K562 (cell line): ENCODE measurements around the gene C1orf167. TPM values are rescaled to one million over a fixed set of nuclear protein-coding genes. Genes with fewer than 3 reads are reported as not detected.
A peak's percentile ranks its signal among the peaks of the same experiment; 100 is the strongest.

Source experiments
- ATF3 ChIP-seq, 2 experiments: fragments of 450-650 bp in 1 of 2; sonication (generic) in 1 of 2; formaldehyde crosslinking in 1 of 2; IDR thresholded peaks in 1 of 2; conservative IDR thresholded peaks in 1 of 2; 2 replicates each; pipeline versions ENCODE4 v1.6.1 to v1.8.1; 2016 to 2023; ENCODE audit warnings: mild to moderate bottlenecking in 2 of 2, moderate library complexity in 2 of 2, inconsistent platforms in 1 of 2, missing genetic modification reagents in 1 of 2
- CBX3 ChIP-seq, 2 experiments: IDR thresholded peaks; 1 replicate in 1 of 2; 2 replicates in 1 of 2; pipeline ENCODE4 v1.6.1; 2012; ENCODE audit warnings: inconsistent platforms in 2 of 2, low read length in 2 of 2, borderline replicate concordance in 1 of 2, control low read depth in 1 of 2
- CREB3L1 ChIP-seq: fragments of 450-650 bp; IDR thresholded peaks from 2 replicates; pipeline ENCODE4 v1.6.1; 2014; ENCODE audit warnings: low read depth, mild to moderate bottlenecking, moderate library complexity, borderline replicate concordance
- ETS1 ChIP-seq: conservative IDR thresholded peaks from 2 replicates; pipeline ENCODE4 v1.6.1; 2011; ENCODE audit warnings: low read depth, mild to moderate bottlenecking, low read length; ENCODE audit not compliant: control insufficient read depth
- FUS ChIP-seq: fragments of 200-400 bp; formaldehyde crosslinking; optimal IDR thresholded peaks from 2 replicates; pipeline ENCODE3; 2017; ENCODE audit warnings: low read depth, low read length
- LCOR ChIP-seq: sonication (generic); formaldehyde crosslinking; IDR thresholded peaks from 2 replicates; pipeline ENCODE4 v1.8.0; 2022; ENCODE audit warnings: mild to moderate bottlenecking, missing genetic modification reagents
- NCOA6 ChIP-seq: fragments of 450-650 bp; IDR thresholded peaks from 2 replicates; pipeline ENCODE4 v1.6.1; 2017; ENCODE audit warnings: mild to moderate bottlenecking
- NR2C2 ChIP-seq, 2 experiments: fragments of 200-800 bp in 1 of 2; sonication (Bioruptor generic) in 1 of 2; sonication (generic) in 1 of 2; formaldehyde crosslinking in 1 of 2; IDR thresholded peaks; 2 replicates each; pipeline versions ENCODE4 v1.6.1 to v1.8.0; 2016 to 2022; ENCODE audit warnings: mild to moderate bottlenecking in 1 of 2, missing compliant biosample characterization in 1 of 2, missing genetic modification characterization in 1 of 2, missing genetic modification reagents in 1 of 2
- NR4A1 ChIP-seq, 2 experiments: fragments of 250-450 bp in 1 of 2; fragments of 450-650 bp in 1 of 2; sonication (Bioruptor Pico) in 1 of 2; IDR thresholded peaks; 2 replicates each; pipeline versions ENCODE4 v1.4.0 to v1.6.1; 2016 to 2020; ENCODE audit warnings: mild to moderate bottlenecking in 2 of 2, missing compliant biosample characterization in 1 of 2, missing genetic modification characterization in 1 of 2, moderate library complexity in 1 of 2
- RBM17 ChIP-seq: fragments of 200-400 bp; formaldehyde crosslinking; IDR thresholded peaks from 2 replicates; pipeline ENCODE4 v1.6.1; 2017; ENCODE audit warnings: low read depth, mild to moderate bottlenecking, low read length, borderline replicate concordance
- SRSF7 ChIP-seq: fragments of 200-400 bp; formaldehyde crosslinking; optimal IDR thresholded peaks from 2 replicates; pipeline ENCODE3; 2017; ENCODE audit warnings: mild to moderate bottlenecking, low read depth, low read length
- ZNF212 ChIP-seq: fragments of 450-650 bp; formaldehyde crosslinking; IDR thresholded peaks from 2 replicates; pipeline ENCODE4 v1.4.0; 2020; ENCODE audit warnings: mild to moderate bottlenecking
- ZNF436 ChIP-seq: fragments of 250-450, 450-650 bp; sonication (Bioruptor Pico); formaldehyde crosslinking; IDR thresholded peaks from 2 replicates; pipeline ENCODE4 v1.7.0; 2020; ENCODE audit warnings: mild to moderate bottlenecking
- ZNF609 ChIP-seq: sonication (generic); formaldehyde crosslinking; IDR thresholded peaks from 2 replicates; pipeline ENCODE4 v1.8.1; 2023; ENCODE audit warnings: missing genetic modification reagents, mild to moderate bottlenecking, borderline replicate concordance
- ZNF764 ChIP-seq: fragments of 250-450 bp; sonication (Bioruptor Pico); IDR thresholded peaks from 2 replicates; pipeline ENCODE4 v1.4.0; 2020; ENCODE audit warnings: low read depth, mild to moderate bottlenecking, moderate library complexity
- polyA plus RNA-seq, 8 experiments: library from polyadenylated mRNA; depleted of rRNA in 4 of 8; stranded (reverse) in 5 of 8; unstranded in 3 of 8; fragments of >200 nt; fragmentation: Nextera tagmentation in 2 of 8; fragmentation: Illumina TruSeq in 1 of 8; extraction: Ambion mirVana in 2 of 8; extraction: Trizol in 1 of 8; gene quantifications; 2 replicates each; pipeline versions ENCODE4 v1.2.1 to v1.2.3, GENCODE V29; 2011 to 2014; ENCODE audit warnings: inconsistent platforms in 1 of 8, missing spikeins in 1 of 8
- total RNA-seq, 7 experiments: library from RNA; depleted of rRNA in 6 of 7; stranded (reverse); fragments of >200 nt in 6 of 7; fragmentation: Illumina TruSeq in 2 of 7; extraction: Trizol in 2 of 7; gene quantifications; 2 replicates each; pipeline versions ENCODE4 v1.2.1 to v1.2.3, GENCODE V29; 2011 to 2021; ENCODE audit warnings: low replicate concordance in 1 of 7
- TF ChIP-seq, protein P1 (sequence below): sonication (generic); formaldehyde crosslinking; IDR thresholded peaks from 2 replicates; pipeline ENCODE4 v1.8.0; 2022; ENCODE audit warnings: mild to moderate bottlenecking, missing genetic modification reagents

C1orf167 gene
- total and polyA plus RNA-seq, 9 of the 15 experiments (the other 6 are each of a cell fraction or from before 2014, with no cell fraction given) = 0.22 to 0.86 (median 0.31) TPM; not detected in 2

DNA sequence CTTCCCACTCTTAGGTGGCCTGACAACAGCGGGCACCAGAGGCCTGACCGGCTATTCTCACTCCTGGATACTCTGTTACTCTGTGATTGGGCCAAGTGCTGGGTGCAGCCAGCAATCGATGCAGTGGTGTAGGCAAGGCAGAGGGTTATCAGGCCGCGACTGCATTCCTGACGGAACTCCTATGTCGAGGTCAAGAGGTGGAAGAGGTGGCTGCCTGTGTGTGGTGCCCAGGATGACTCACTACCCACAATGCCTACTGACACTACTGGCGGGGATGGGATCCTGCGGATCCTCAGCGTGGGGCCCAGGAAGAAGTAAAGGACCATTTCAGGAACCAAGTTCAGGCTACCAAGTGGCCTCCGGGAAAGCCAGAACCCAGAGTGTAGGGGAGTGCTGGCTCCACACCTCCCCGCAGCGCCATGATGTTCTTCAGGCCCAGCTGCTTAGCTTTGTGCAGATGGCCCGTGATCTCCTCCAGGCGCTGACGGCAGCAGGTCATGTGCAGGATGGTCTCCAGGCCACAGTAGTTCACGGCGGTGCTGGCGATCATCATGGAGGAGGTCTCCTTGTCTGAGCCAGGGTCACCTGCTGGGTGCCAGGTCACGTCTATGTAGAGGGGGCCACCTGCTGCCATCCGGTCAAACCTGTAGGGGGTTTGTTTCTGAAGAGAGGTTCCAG lies 38.9 kb downstream of the C1orf167 start (continued):
- no peak for TF ChIP-seq CREB3L1
- TF ChIP-seq SRSF7 = no peak
- TF ChIP-seq ZNF764 (CRISPR knock-in tag) = 0 out of 2 replicates have a peak, but pooled peaks have one; percentile 6
- TF ChIP-seq ZNF212 (CRISPR knock-in tag) = 0 out of 2 replicates have a peak, but pooled peaks have one; percentile 26
- no peak for TF ChIP-seq NCOA6
- TF ChIP-seq ATF3 (IDR thresholded peaks at IDR 0.05) = no peak
- no peak for TF ChIP-seq ATF3 (CRISPR knock-in tag; conservative IDR thresholded peaks at IDR 0.05)
- no peak for TF ChIP-seq FUS
- no peak for TF ChIP-seq NR2C2 (CRISPR knock-in tag; IDR thresholded peaks at IDR 0.05)
- TF ChIP-seq NR2C2 (tag; IDR thresholded peaks at IDR 0.05) = peak; percentile 80
- TF ChIP-seq, protein P1, sequence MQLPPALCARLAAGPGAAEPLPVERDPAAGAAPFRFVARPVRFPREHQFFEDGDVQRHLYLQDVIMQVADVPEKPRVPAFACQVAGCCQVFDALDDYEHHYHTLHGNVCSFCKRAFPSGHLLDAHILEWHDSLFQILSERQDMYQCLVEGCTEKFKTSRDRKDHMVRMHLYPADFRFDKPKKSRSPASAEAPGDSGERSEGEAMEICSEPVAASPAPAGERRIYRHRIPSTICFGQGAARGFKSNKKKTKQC = 0 out of 2 replicates have a peak, but pooled peaks have one; percentile 24
- no peak for TF ChIP-seq ZNF436 (CRISPR knock-in tag)
- TF ChIP-seq LCOR (CRISPR knock-in tag) = no peak
- TF ChIP-seq NR4A1 (CRISPR knock-in tag; IDR thresholded peaks at IDR 0.05) = no peak
- peak; percentile 64 for TF ChIP-seq NR4A1 (tag; IDR thresholded peaks at IDR 0.05)
- no peak; the same call in none of the 2 replicates for TF ChIP-seq ZNF609
- peak; percentile 28; the same call in 1 of the 2 replicates for TF ChIP-seq ETS1
- TF ChIP-seq RBM17 = no peak
- no peak for TF ChIP-seq CBX3 (IDR thresholded peaks at IDR 0.05; ENCODE audit: borderline replicate concordance in 1 of 2, low read length in 2 of 2)
